Thymus (tissue), 11 donors: ENCODE results near the gene ABCD3. TPM values are rescaled to one million over a fixed set of nuclear protein-coding genes. Genes with fewer than 3 reads are reported as not detected.

Experiments used
- DNase-seq, 9 donors: peaks; one replicate each; pipeline ENCODE4 v3.0.0-alpha.2; 2013; ENCODE audit warnings: low spot score in 9 of 9, low read depth in 6 of 9, missing footprints in 1 of 9
- H3K27ac ChIP-seq, 2 donors: one replicate each; pipeline ENCODE4 v1.5.1; 2013; ENCODE audit warnings: control low read depth in 1 of 2, low read depth in 1 of 2, low read length in 1 of 2, mild to moderate bottlenecking in 1 of 2, moderate library complexity in 1 of 2
- H3K27me3 ChIP-seq, 2 donors: one replicate each; pipeline ENCODE4 v1.5.1; 2013; ENCODE audit warnings: low read length in 1 of 2; ENCODE audit not compliant: control insufficient read depth in 2 of 2, insufficient read depth in 1 of 2
- H3K36me3 ChIP-seq, 2 donors: one replicate each; pipeline ENCODE4 v1.5.1; 2013; ENCODE audit warnings: low read length in 1 of 2, mild to moderate bottlenecking in 1 of 2, moderate library complexity in 1 of 2; ENCODE audit not compliant: control insufficient read depth in 2 of 2, insufficient read depth in 2 of 2
- H3K4me1 ChIP-seq, 2 donors: one replicate each; pipeline ENCODE4 v1.5.1; 2013; ENCODE audit warnings: low read length in 2 of 2; ENCODE audit not compliant: control insufficient read depth in 2 of 2, insufficient read depth in 2 of 2
- H3K4me3 ChIP-seq, 2 donors: one replicate each; pipeline ENCODE4 v1.5.1; 2013; ENCODE audit warnings: low read length in 2 of 2, control low read depth in 1 of 2, mild to moderate bottlenecking in 1 of 2
- H3K9me3 ChIP-seq, 2 donors: one replicate each; pipeline ENCODE4 v1.5.1; 2013; ENCODE audit warnings: low read length in 1 of 2, mild to moderate bottlenecking in 1 of 2; ENCODE audit not compliant: control insufficient read depth in 2 of 2, insufficient read depth in 1 of 2
- WGBS: extraction: QIAGEN DNeasy Blood & Tissue Kit; methylation state at CpG from one replicate; pipeline ENCODE4 v1.1.7; 2013; 5-methylcytosine and 5-hydroxymethylcytosine counted together
- polyA plus RNA-seq: library from polyadenylated mRNA; stranded (reverse); fragments of 200-250 nt; gene quantifications from one replicate; pipeline ENCODE4 v1.2.3, GENCODE V29; 2013
- total RNA-seq: library from RNA; stranded (reverse); fragments of 120-200 nt; gene quantifications from one replicate; pipeline ENCODE4 v1.2.4, GENCODE V29; 2013
- donor health status: healthy.

Gene ABCD3
- total and polyA plus RNA-seq, 2 donors: 84.2 to 92.7 TPM

- DNase-seq: no peak
- peaks cover 0 to 4% of the 10 kb centered on the region in 2 donors for H3K4me1 ChIP-seq
- 96% methylated on average over 7 of the region's 7 CpGs for WGBS
- H3K36me3 ChIP-seq: no peaks in the 10 kb centered on the region
- H3K27me3 ChIP-seq: peaks cover 0 to 3% of the 10 kb centered on the region in 2 donors
- H3K9me3 ChIP-seq: no peaks in the 10 kb centered on the region
- no peak overlapping the region for H3K27ac ChIP-seq
- no peak overlapping the region for H3K4me3 ChIP-seq
These were observed 133.3 kb downstream of the ABCD3 start for GRCh38 chr1:94551449-94551848.

DNA sequence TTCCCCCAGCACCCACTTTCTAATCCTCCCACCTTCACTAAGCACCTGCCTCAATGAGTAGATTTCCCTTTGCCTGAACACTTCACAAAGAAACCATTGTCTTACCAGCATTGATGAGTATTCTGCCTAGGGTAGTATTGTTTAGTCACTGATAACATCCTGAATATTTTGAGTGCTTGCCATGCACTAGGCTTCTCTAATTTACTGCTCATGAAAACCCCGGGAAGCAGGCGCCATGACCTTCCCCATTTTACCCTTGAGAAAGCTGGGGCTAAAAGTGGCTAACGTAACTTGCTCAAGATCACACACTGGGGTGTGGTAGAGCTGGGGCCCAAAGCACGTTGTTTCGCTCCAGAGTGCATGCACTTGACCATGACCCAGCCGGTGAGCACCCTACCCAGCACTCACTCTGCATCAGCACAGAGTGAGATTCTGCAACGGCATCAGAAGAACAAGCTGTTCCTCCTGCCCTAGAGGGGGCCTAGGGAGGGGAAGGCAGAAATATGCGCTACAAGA, 133.9 kb downstream of the ABCD3 start:
- no peak overlapping the region for H3K4me3 ChIP-seq
- no peaks in the 10 kb centered on the region for H3K36me3 ChIP-seq
- peaks cover 0 to 3% of the 10 kb centered on the region in 2 donors for H3K27me3 ChIP-seq
- no peaks in the 10 kb centered on the region for H3K9me3 ChIP-seq
- peak overlapping the region in 1 of 2 donors; percentile 25 for H3K27ac ChIP-seq
- peaks cover 0 to 4% of the 10 kb centered on the region in 2 donors for H3K4me1 ChIP-seq
- no peak for DNase-seq
- WGBS: 93% methylated on average over 8 of the region's 8 CpGs

- Histone ChIP-seq H3K4me1 (peaks cover 0 to 4% of the 10 kb centered on the region in 2 donors), H3K27me3 (peaks cover 0 to 3% of the 10 kb centered on the region in 2 donors), H3K27ac (peak overlapping the region in 1 of 2 donors; percentile 60), H3K36me3 (no peaks in the 10 kb centered on the region), H3K4me3 (no peak overlapping the region), H3K9me3 (no peaks in the 10 kb centered on the region)
- no peak for DNase-seq
- WGBS: 90% methylated on average over 5 of the region's 5 CpGs
These were observed 135.1 kb downstream of the ABCD3 start for GRCh38 chr1:94553323-94553730.

DNA sequence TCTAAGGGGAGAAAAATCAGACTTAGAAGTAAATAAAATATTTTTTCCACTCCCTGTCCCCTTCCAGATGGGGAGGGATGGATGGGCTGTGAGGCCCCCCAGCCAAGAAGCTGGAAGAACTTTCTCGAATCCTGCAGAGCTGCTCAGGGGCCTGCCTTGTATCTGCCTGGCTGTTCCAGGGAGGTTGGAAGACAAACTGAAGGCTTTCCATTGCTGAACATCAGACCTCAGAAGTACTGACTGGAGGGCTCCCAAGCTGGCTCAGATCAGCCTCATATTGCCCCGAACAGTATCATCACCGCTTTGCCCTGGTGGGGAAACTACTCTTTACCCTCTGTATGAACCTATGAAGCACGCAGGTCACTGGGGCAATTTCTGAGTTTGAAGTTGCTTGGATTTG, 135.7 kb downstream of the ABCD3 start:
- H3K27me3 ChIP-seq: peaks cover 0 to 3% of the 10 kb centered on the region in 2 donors
- H3K4me1 ChIP-seq: peaks cover 0 to 4% of the 10 kb centered on the region in 2 donors
- DNase-seq: no peak
- H3K27ac ChIP-seq: peak overlapping the region; percentile 46 to 64
- no peaks in the 10 kb centered on the region for H3K36me3 ChIP-seq
- WGBS: 94% methylated on average over 4 of the region's 4 CpGs
- no peak overlapping the region for H3K4me3 ChIP-seq
- H3K9me3 ChIP-seq: no peaks in the 10 kb centered on the region

GRCh38 chr1:94554580-94554979, 136.4 kb downstream of the ABCD3 start:
- H3K27ac ChIP-seq: no peak overlapping the region
- no peaks in the 10 kb centered on the region for H3K36me3 ChIP-seq
- H3K4me3 ChIP-seq: no peak overlapping the region
- peaks cover 0 to 3% of the 10 kb centered on the region in 2 donors for H3K27me3 ChIP-seq
- no peaks in the 10 kb centered on the region for H3K9me3 ChIP-seq
- no peak for DNase-seq
- WGBS: 96% methylated on average over 5 of the region's 5 CpGs
- H3K4me1 ChIP-seq: peaks cover 0 to 4% of the 10 kb centered on the region in 2 donors

DNA sequence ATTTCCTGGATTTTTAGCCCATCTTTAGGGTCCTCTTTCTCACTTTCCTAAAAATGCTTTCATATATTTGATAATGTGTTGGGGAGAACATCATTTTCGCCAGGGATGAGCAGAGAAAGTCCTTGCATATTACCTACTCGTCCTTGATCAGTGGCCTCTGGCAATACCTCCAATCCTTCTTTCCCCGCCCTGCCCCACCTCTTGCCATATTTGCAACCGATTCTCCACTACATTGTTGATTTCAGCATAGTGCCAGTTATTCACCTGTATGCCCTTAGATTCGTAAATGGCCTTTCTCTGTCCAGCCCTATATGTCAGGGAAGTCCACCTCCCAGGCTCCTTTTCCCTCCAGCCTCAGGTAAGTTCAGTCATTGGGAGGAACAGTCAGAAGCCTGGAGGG, 136.9 kb downstream of the ABCD3 start:
- H3K27ac ChIP-seq: peak overlapping the region in 1 of 2 donors; percentile 46
- WGBS: 97% methylated on average over 5 of the region's 5 CpGs
- H3K36me3 ChIP-seq: no peaks in the 10 kb centered on the region
- no peaks in the 10 kb centered on the region for H3K9me3 ChIP-seq
- no peak overlapping the region for H3K4me3 ChIP-seq
- DNase-seq: no peak
- H3K4me1 ChIP-seq: peaks cover 0 to 4% of the 10 kb centered on the region in 2 donors
- peaks cover 0 to 3% of the 10 kb centered on the region in 2 donors for H3K27me3 ChIP-seq

DNA sequence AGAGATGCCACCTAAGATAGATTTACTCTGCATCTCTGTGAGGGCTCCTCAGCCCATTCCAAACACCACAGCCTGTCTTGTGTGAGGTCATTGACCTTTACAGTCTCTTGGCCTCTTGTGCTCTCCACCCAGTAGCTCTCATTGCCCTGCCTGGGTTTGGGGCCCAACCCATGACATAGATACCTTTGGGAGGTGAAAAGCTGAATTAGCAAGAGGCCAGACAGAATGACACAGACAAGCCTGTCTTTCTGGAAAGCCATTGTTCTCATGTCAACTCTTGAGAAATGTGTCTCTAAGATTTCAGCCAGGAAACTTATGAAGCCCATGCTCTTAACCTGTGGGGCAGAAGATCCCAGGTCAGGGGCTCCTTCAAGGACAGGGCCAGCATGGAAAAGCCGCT, 141.7 kb downstream of the ABCD3 start:
- no peak overlapping the region for H3K4me3 ChIP-seq
- H3K27ac ChIP-seq: no peak overlapping the region
- WGBS: 100% methylated on average over 1 of the region's 1 CpG
- no peak for DNase-seq
- H3K4me1 ChIP-seq: no peaks in the 10 kb centered on the region
- no peaks in the 10 kb centered on the region for H3K27me3 ChIP-seq
- no peaks in the 10 kb centered on the region for H3K9me3 ChIP-seq
- no peaks in the 10 kb centered on the region for H3K36me3 ChIP-seq

- 93% methylated on average over 1 of the region's 1 CpG for WGBS
- Histone ChIP-seq H3K27me3 (no peaks in the 10 kb centered on the region), H3K4me1 (no peaks in the 10 kb centered on the region), H3K9me3 (no peaks in the 10 kb centered on the region), H3K36me3 (no peaks in the 10 kb centered on the region), H3K27ac (no peak overlapping the region), H3K4me3 (no peak overlapping the region)
- no peak for DNase-seq
These were observed 142.1 kb downstream of the ABCD3 start for GRCh38 chr1:94560333-94560732.

- no peak overlapping the region for H3K27ac ChIP-seq
- H3K27me3 ChIP-seq: no peaks in the 10 kb centered on the region
- no peaks in the 10 kb centered on the region for H3K36me3 ChIP-seq
- no peaks in the 10 kb centered on the region for H3K9me3 ChIP-seq
- WGBS: 95% methylated on average over 12 of the region's 12 CpGs
- no peaks in the 10 kb centered on the region for H3K4me1 ChIP-seq
- H3K4me3 ChIP-seq: no peak overlapping the region
- DNase-seq: no peak
These were observed 144.5 kb downstream of the ABCD3 start for GRCh38 chr1:94562519-94563260.
